Panc1 (cell line): ENCODE data around the gene ATP2B2. TPM values are rescaled to one million over a fixed set of nuclear protein-coding genes. Genes with fewer than 3 reads are reported as not detected.

ENCODE experiments used
- ATAC-seq: fragments of 200-7000 bp; cut with Tn5 transposase; 2 replicates; pipeline ENCODE4 v1.9.1; 2020; ENCODE audit warnings: mild to moderate bottlenecking, moderate library complexity
- BruUV-seq: library from RNA; stranded (reverse); fragments of 400-500 nt; replicated peaks from 2 replicates; lab custom pipeline; 2021; lab: Mats Ljungman, UMichigan
- CTCF ChIA-PET: fragments of 300-600 bp; sonication (Branson Sonifier 250); formaldehyde crosslinking; loops from one replicate; lab custom pipeline; 2022; ENCODE audit warnings: antibody characterized with exemption; lab: Charles Lee
- POLR2A ChIA-PET: fragments of 300-600 bp; sonication (Branson Sonifier 250); formaldehyde crosslinking; loops from one replicate; lab custom pipeline; 2022; ENCODE audit warnings: antibody characterized with exemption; lab: Charles Lee
- DNase-seq: peaks from one replicate; pipeline ENCODE4 v3.0.0-alpha.2; 2010; ENCODE audit warnings: low read depth, low spot score
- H3K27ac ChIP-seq: 2 replicates; pipeline ENCODE4 v1.5.1; 2011; ENCODE audit warnings: mild to moderate bottlenecking, low read length, inconsistent platforms
- H3K27me3 ChIP-seq: fragments of 200-500 bp; sonication (Bioruptor generic); 2 replicates; pipeline ENCODE4 v1.6.0; 2014; ENCODE audit warnings: low read length, inconsistent platforms; ENCODE audit not compliant: control insufficient read depth, insufficient read depth
- H3K36me3 ChIP-seq: fragments of 200-500 bp; sonication (Bioruptor generic); 2 replicates; pipeline ENCODE4 v1.5.1; 2014; ENCODE audit warnings: inconsistent platforms, mild to moderate bottlenecking, low read length, moderate library complexity; ENCODE audit not compliant: control insufficient read depth, insufficient read depth
- H3K4me1 ChIP-seq: 2 replicates; pipeline ENCODE4 v1.5.1; 2011; ENCODE audit warnings: inconsistent platforms, mild to moderate bottlenecking, low read length, moderate library complexity; ENCODE audit not compliant: control insufficient read depth, insufficient read depth
- H3K4me3 ChIP-seq, 2 experiments: 2 replicates each; pipeline ENCODE4 v1.5.1; 2011 to 2012; ENCODE audit warnings: low read depth in 2 of 2, low read length in 2 of 2, mild to moderate bottlenecking in 2 of 2, inconsistent platforms in 1 of 2, moderate library complexity in 1 of 2
- H3K9me3 ChIP-seq: fragments of 200-500 bp; sonication (Bioruptor generic); 2 replicates; pipeline ENCODE4 v1.5.1; 2014; ENCODE audit warnings: low read depth, mild to moderate bottlenecking, inconsistent platforms, low read length, moderate library complexity; ENCODE audit not compliant: control insufficient read depth, insufficient read depth
- POLR2AphosphoS5 ChIP-seq: IDR thresholded peaks from 2 replicates; pipeline ENCODE4 v1.6.1; 2012; ENCODE audit warnings: mild to moderate bottlenecking, low read depth, low read length, moderate library complexity
- REST ChIP-seq, 2 experiments: IDR thresholded peaks; 2 replicates each; pipeline ENCODE4 v1.6.1; 2011 to 2012; ENCODE audit warnings: low read depth in 2 of 2, control low read depth in 1 of 2, low read length in 1 of 2, mild to moderate bottlenecking in 1 of 2, moderate library complexity in 1 of 2; ENCODE audit not compliant: insufficient read depth in 1 of 2
- TCF7L2 ChIP-seq: IDR thresholded peaks from 2 replicates; pipeline ENCODE4 v1.6.1; 2011; ENCODE audit warnings: mild to moderate bottlenecking, low read depth, low read length, inconsistent platforms
- in situ Hi-C: cut with HindIII; loops from 2 replicates; pipeline ENCODE4 v1.10.0; 2016; ENCODE audit warnings: low sequenced_read_pairs, low pct_unique_long_range_greater_than_20kb
- intact Hi-C: fragments of 100-400 bp; cut with micrococcal nuclease; formaldehyde crosslinking; loops from one replicate; pipeline ENCODE4 v1.10.0; 2022; ENCODE audit not compliant: unreplicated experiment
- total RNA-seq: library from RNA; stranded (reverse); gene quantifications from one replicate; pipeline ENCODE4 v1.2.1, GENCODE V29; 2021; ENCODE audit not compliant: unreplicated experiment

Gene ATP2B2
- total RNA-seq, 1 experiment from 2014 or later = not detected

- Histone ChIP-seq H3K27me3 (no peaks in the 10 kb centered on the region), H3K9me3 (no peaks in the 10 kb centered on the region), H3K4me1 (no peaks in the 10 kb centered on the region), H3K27ac (no peak overlapping the region), H3K4me3 (no peak overlapping the region), H3K36me3 (no peaks in the 10 kb centered on the region)
- ChIA-PET CTCF (interaction anchor here (0.5 kb wide), 1 partner anchor 179 kb away, joined by 5 read pairs; no protein-coding TSS in a partner anchor), POLR2A (interaction anchor here (0.6 kb wide), 1 partner anchor 15 kb away, joined by 3 read pairs; no protein-coding TSS in a partner anchor)
- ATAC-seq = no peak
- in situ Hi-C loops (no loop called here), intact Hi-C loops (no loop called here)
- BruUV-seq = no TSS peak
- DNase-seq = no peak
- TF ChIP-seq REST (IDR thresholded peaks at IDR 0.05; ENCODE audit: insufficient read depth in 1 of 2, low read depth in 2 of 2, low read length in 1 of 2) = peak; percentile 90 to 93
- no peak for TF ChIP-seq POLR2AphosphoS5
Observed at GRCh38 chr3:10459954-10460754, 45.2 kb downstream of the ATP2B2 start.

- POLR2A ChIA-PET = no interaction called here
- CTCF ChIA-PET = no interaction called here
- Histone ChIP-seq H3K9me3 (no peaks in the 10 kb centered on the region), H3K27me3 (no peaks in the 10 kb centered on the region; the same call in 1 of the 2 replicates), H3K4me1 (no peaks in the 10 kb centered on the region), H3K36me3 (no peaks in the 10 kb centered on the region), H3K27ac (no peak overlapping the region), H3K4me3 (no peak overlapping the region)
- BruUV-seq = no TSS peak
- no peak for TF ChIP-seq TCF7L2
- no peak for TF ChIP-seq REST (IDR thresholded peaks at IDR 0.05; ENCODE audit: insufficient read depth in 1 of 2, low read depth in 2 of 2, low read length in 1 of 2)
- TF ChIP-seq POLR2AphosphoS5 = no peak
- ATAC-seq (no peak), DNase-seq (no peak)
- intact Hi-C loops = no loop called here
- in situ Hi-C loops = no loop called here
Observed at GRCh38 chr3:10457560-10457959, 47.8 kb downstream of the ATP2B2 start.
